GM18873 (cell line): ENCODE data around the gene FCSK.
A peak's percentile ranks its signal among the peaks of the same experiment; 100 is the strongest.
"Not testable (repeated sequence)": the region's sequence is repeated elsewhere in the genome, so short reads cannot be mapped to it uniquely, and the experiment has no call there.

ENCODE experiments used
- ATAC-seq: cut with Tn5 transposase; IDR thresholded peaks from one replicate; pipeline ENCODE4 v1.9.1; 2021; ENCODE audit warnings: mild to moderate bottlenecking, moderate library complexity, moderate number of reproducible peaks; ENCODE audit not compliant: unreplicated experiment, low FRiP score

FCSK gene

GRCh38 chr16:70430667-70431536, 23.5 kb upstream of the FCSK start:
- peak; percentile 42 for ATAC-seq

GRCh38 chr16:70432356-70432722, 22.1 kb upstream of the FCSK start:
- no peak for ATAC-seq

- no peak for ATAC-seq
Measured at GRCh38 chr16:70432723-70433457, 21.5 kb upstream of the FCSK start.

DNA sequence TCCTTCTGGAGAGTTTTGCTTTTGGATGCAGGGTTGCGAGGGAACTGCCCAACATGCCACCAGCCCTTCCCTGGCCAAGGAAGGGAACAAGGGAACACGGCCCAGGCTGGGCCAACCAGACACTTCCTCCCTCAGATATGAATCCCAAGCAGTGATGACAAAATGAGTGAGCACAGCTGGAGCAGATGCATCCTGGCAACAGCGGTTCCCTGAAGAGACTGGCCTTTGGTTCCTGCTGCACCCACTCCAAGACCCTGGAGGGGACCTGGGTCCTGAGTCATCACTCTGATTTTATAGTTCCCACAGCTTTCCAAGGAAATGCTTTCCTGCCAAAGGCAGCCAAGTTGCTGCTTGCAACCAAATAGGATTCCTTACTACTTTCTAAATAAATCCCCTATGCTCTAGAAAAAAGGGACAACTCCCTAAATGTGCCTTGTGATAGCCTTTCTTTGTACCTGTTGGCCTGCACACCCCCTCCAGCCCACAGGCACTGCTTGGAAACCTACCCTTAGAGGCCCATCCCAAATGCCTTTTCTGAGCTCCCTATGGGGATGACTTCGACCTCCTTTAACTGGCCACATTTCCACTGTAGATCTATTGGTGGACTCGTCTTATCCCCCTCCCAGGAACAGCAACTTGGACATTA, 20.8 kb upstream of the FCSK start:
- no peak for ATAC-seq

DNA sequence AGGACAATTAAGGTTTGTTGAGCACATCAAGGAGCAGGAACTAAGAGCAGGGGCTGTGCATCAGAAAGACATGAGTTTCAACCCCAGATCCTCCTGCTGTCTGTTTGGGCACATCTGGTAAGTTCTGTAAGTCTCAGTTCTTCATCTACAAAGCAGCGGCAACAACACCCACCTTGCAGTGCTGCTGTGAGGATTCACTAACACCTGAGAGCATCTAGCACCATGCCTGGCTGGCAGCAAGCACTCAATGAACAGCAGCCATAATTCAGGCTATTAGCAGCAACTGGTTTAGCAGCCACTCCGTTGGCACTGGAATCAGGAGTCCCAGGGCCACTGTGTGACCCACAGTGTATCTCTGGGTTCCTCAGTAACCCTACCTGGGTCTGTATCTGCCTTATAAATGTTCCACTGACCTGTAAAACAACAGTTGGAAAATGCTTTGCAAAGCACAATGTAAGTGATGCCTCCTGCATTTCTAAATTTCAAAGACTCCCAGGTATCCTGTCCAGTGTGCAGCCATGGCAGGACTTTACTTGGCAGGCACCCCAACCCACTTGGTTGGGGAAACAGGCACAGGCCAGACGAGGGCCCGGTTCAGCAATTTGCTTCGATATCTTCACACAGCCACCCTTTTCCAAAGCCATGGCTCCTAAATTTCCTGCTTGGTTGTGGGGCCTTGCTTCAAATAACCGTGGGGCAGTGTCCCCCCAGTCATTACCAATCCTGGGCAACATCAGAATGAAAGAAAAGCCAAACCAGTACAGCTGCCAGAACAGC, 19.7 kb upstream of the FCSK start:
- no peak for ATAC-seq

- no peak for ATAC-seq
Measured at GRCh38 chr16:70437017-70437581, 17.3 kb upstream of the FCSK start.

GRCh38 chr16:70437582-70438557, 16.5 kb upstream of the FCSK start:
- no peak for ATAC-seq

GRCh38 chr16:70438585-70438968, 15.8 kb upstream of the FCSK start:
- ATAC-seq, result no peak

- ATAC-seq, result peak; percentile 63
Measured at GRCh38 chr16:70438969-70439862, 15.2 kb upstream of the FCSK start, which contains the start of gene ST3GAL2. ST3GAL2 (minus strand) TSS chr16:70439100; CDS start chr16:70398530, 40,570 bp downstream.

GRCh38 chr16:70440009-70440692, 14.2 kb upstream of the FCSK start:
- ATAC-seq, result no peak

GRCh38 chr16:70441406-70441990, 12.9 kb upstream of the FCSK start:
- no peak for ATAC-seq

DNA sequence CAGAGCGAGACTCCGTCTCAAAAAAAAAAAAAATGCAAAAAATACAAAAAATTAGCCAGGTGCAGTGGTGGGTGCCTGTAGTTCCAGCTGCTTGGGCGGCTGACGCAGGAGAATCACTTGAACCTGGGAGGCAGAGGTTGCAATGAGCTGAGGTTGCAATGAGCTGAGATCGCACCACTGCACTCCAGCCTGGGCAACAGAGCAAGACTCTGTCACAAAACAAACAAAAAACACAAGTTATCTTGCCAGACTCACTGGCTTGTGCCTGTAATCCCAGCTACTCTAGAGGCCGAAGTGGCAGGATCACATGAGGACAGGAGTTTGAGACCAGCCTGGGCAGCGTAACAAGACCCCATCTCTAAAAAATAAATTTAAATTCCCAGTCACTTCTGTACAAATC, 12.1 kb upstream of the FCSK start:
- no peak for ATAC-seq

- no peak for ATAC-seq
Measured at GRCh38 chr16:70444249-70445063, 9.9 kb upstream of the FCSK start.

DNA sequence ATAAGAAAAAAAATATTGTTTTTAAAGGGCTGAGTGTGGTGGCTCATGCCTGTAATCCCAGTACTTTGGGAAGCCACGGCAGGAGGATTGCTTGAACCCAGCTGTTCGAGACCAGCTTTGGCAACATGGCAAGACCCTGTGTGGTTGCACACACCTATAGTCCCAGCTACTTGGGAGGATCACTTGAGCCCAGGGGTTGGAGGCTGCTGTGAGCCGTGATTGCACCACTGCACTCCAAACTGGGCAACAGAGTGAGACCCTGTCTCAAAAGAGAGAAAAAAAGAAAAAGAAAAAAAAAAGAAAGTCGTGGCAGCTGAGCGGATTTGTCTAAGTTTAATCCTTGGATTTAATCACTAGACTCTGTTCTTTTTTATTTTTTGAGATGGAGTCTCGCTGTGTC, 6.3 kb upstream of the FCSK start:
- ATAC-seq, result no peak

GRCh38 chr16:70450142-70451003, 4.0 kb upstream of the FCSK start:
- ATAC-seq, result not testable (repeated sequence)
